Aorta (tissue), 5 donors: Measurements from ENCODE around the gene CPEB3. TPM values are rescaled to one million over a fixed set of nuclear protein-coding genes. Genes with fewer than 3 reads are reported as not detected.

ENCODE experiments used
- ATAC-seq: fragments of 200-7000 bp; cut with Tn5 transposase; one replicate; pipeline ENCODE4 v1.9.1; 2022; ENCODE audit warnings: moderate library complexity; ENCODE audit not compliant: low FRiP score
- DNase-seq, 2 donors: peaks; one replicate each; pipeline ENCODE4 v3.0.0-alpha.2; 2020
- H3K27ac ChIP-seq, 2 donors: one replicate each; pipeline ENCODE4 v1.5.1; 2013; ENCODE audit warnings: low read length in 2 of 2, mild to moderate bottlenecking in 2 of 2, moderate library complexity in 2 of 2, control low read depth in 1 of 2, inconsistent platforms in 1 of 2, low read depth in 1 of 2
- H3K27me3 ChIP-seq, 2 donors: one replicate each; pipeline ENCODE4 v1.6.1; 2013; ENCODE audit warnings: control low read depth in 1 of 2, low read length in 1 of 2, mild to moderate bottlenecking in 1 of 2, moderate library complexity in 1 of 2; ENCODE audit not compliant: insufficient read depth in 2 of 2, control insufficient read depth in 1 of 2
- H3K36me3 ChIP-seq, 2 donors: one replicate each; pipeline ENCODE4 v1.6.1; 2013; ENCODE audit warnings: control low read depth in 1 of 2, low read length in 1 of 2, mild to moderate bottlenecking in 1 of 2; ENCODE audit not compliant: insufficient read depth in 2 of 2, control insufficient read depth in 1 of 2
- H3K4me1 ChIP-seq, 2 donors: one replicate each; pipeline ENCODE4 v1.6.1; 2013; ENCODE audit warnings: low read length in 2 of 2, control low read depth in 1 of 2, mild to moderate bottlenecking in 1 of 2, moderate library complexity in 1 of 2; ENCODE audit not compliant: insufficient read depth in 2 of 2, control insufficient read depth in 1 of 2
- H3K4me3 ChIP-seq, 2 donors: one replicate each; pipeline ENCODE4 v1.5.1; 2013; ENCODE audit warnings: low read length in 2 of 2, control low read depth in 1 of 2, mild to moderate bottlenecking in 1 of 2
- H3K9me3 ChIP-seq: one replicate; pipeline ENCODE4 v1.6.1; 2013; ENCODE audit warnings: mild to moderate bottlenecking, low read length; ENCODE audit not compliant: control insufficient read depth
- WGBS, 2 donors: extraction: QIAGEN DNeasy Blood & Tissue Kit; methylation state at CpG; one replicate each; pipeline ENCODE4 v1.1.7; 2013; 5-methylcytosine and 5-hydroxymethylcytosine counted together
- intact Hi-C, 2 donors: fragments of 100-400 bp; cut with DNase I; formaldehyde crosslinking; loops; one replicate each; pipeline versions ENCODE4 v1.14.2 to v1.15.0; 2022
- polyA plus RNA-seq, 2 donors: library from polyadenylated mRNA; stranded (reverse); fragments of 200-250 nt; gene quantifications; one replicate each; pipeline ENCODE4 v1.2.3, GENCODE V29; 2013
- total RNA-seq, 2 donors: library from RNA; stranded (reverse); fragmentation: NEBNext Ultra II Directional; extraction: Animal tissue kit (Norgen Biotek cat#: 25700); gene quantifications; one replicate each; pipeline ENCODE4 v1.2.1, GENCODE V29; 2021
- donor health status: healthy with polysubstance abuse.
- donor health status: Bipolar disorder and iron deficiency.
- donor health status: DM: no; HTN: no; CAD: no.
- donor health status: DM: no; HTN: no; CAD: no.
- donor health status: DM: yes; HTN: yes; CAD: no.

Gene CPEB3
- total and polyA plus RNA-seq, 4 donors = 1.4 to 8.0 (median 4.6) TPM

GRCh38 chr10:92094960-92095359, 195.9 kb downstream of the CPEB3 start:
- Histone ChIP-seq H3K36me3 (no peaks in the 10 kb centered on the region), H3K4me1 (no peaks in the 10 kb centered on the region), H3K4me3 (no peak overlapping the region), H3K27ac (no peak overlapping the region), H3K27me3 (no peaks in the 10 kb centered on the region), H3K9me3 (no peaks in the 10 kb centered on the region)
- DNase-seq (no peak), ATAC-seq (no peak)
- intact Hi-C loops = no loop called here
- 91 to 95% methylated on average over 2 of the region's 2 CpGs for WGBS, 2 donors

DNA sequence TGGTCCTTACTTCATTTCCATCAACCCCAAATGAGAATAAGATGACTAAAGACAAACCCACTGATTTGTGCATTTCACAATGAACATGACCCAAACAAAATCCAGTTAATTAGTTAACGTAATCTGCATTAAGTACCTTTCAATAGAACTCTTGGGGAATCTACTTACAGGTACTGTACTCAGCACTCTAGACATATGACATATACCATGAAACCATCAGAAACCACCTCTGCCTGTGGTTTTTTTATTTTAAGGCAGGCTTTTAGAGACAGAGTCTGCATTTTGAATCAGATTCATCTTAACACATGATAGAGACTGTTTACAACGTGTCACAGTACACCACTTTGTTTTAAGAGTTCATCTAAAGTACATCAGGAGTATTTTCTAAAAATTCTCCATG, 198.9 kb downstream of the CPEB3 start:
- no peak for DNase-seq
- H3K9me3 ChIP-seq = no peaks in the 10 kb centered on the region
- H3K4me1 ChIP-seq = no peaks in the 10 kb centered on the region
- no peak overlapping the region for H3K4me3 ChIP-seq
- ATAC-seq = no peak
- H3K27me3 ChIP-seq = no peaks in the 10 kb centered on the region
- H3K36me3 ChIP-seq = no peaks in the 10 kb centered on the region
- WGBS, 2 donors = 69 to 72% methylated on average over 2 of the region's 2 CpGs
- intact Hi-C loops = no loop called here
- no peak overlapping the region for H3K27ac ChIP-seq

- WGBS, 2 donors = 4 to 5% methylated on average over 7 of the region's 7 CpGs
- peak; percentile 92 for ATAC-seq
- H3K27me3 ChIP-seq = no peaks in the 10 kb centered on the region
- no peaks in the 10 kb centered on the region for H3K9me3 ChIP-seq
- intact Hi-C loops = loop anchor here (1.0 to 5.0 kb wide), 4 partner anchors 203 to 347 kb away; partner anchors contain the start of genes CPEB3 (in 2 of the 2) and MARCHF5 (in 2 of the 2)
- H3K36me3 ChIP-seq = no peaks in the 10 kb centered on the region
- H3K4me1 ChIP-seq = no peaks in the 10 kb centered on the region
- DNase-seq = peak in 1 of 2 donors; percentile 66
- no peak overlapping the region for H3K4me3 ChIP-seq
- no peak overlapping the region for H3K27ac ChIP-seq
These were observed 203.0 kb downstream of the CPEB3 start for GRCh38 chr10:92087750-92088395.

DNA sequence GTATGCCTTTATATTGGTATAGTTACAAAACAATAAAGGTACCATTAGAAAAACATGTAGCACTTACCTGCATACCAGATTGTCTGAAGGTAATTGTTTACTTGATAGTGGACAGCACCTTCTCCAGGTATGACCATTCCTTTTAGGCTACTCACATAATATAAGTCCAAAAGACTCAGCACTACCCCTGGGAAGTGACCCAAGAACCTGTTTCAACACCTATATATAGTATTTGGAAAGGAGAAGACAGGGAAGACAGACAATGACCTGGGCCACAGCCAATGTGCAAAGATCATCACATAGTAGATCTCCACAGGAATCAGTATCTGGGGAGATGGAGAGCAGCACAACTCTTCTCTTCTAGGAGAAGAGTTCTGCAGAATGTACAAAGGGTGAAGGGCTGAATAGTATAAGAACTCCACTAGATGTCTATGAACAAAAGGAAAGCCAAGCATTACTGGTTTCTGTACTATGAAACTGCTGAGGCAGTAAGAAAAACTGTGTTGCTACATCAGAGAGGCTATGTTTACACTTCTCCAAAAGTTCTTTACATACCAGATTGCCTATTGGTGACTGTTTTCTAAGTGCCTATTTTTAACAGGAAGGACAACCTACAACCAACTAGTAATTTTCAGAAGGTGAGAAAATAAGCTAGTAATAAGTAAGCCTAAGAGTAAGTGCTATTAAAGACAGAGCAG, 208.1 kb downstream of the CPEB3 start:
- no peak for ATAC-seq
- H3K27me3 ChIP-seq = no peaks in the 10 kb centered on the region
- no peak overlapping the region for H3K27ac ChIP-seq
- no peak for DNase-seq
- H3K4me3 ChIP-seq = no peak overlapping the region
- no peaks in the 10 kb centered on the region for H3K9me3 ChIP-seq
- peaks cover 0 to 3% of the 10 kb centered on the region in 2 donors for H3K4me1 ChIP-seq
- intact Hi-C loops = no loop called here
- peaks cover 0 to 8% of the 10 kb centered on the region in 2 donors for H3K36me3 ChIP-seq

DNA sequence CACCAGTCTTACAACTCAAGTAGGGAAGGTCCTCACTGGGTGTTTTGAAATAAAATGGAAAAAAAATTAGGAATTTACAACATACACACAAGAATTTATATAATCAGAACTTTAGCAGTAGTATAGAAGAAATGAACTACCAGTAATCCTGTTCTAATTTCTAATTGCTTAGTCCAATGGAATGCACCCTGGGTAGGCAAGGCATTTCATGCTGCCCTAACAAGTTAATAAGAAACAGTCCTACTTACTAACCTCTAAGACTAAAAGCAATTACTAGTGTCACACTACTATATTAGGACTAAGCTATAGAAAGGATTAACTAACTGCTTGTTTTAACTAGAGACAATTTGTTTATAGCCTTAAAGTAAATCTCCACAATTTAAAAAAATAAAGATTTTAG, 209.2 kb downstream of the CPEB3 start:
- H3K27ac ChIP-seq = no peak overlapping the region
- intact Hi-C loops = no loop called here
- DNase-seq (no peak), ATAC-seq (no peak)
- no peaks in the 10 kb centered on the region for H3K9me3 ChIP-seq
- peaks cover 0 to 8% of the 10 kb centered on the region in 2 donors for H3K36me3 ChIP-seq
- H3K27me3 ChIP-seq = no peaks in the 10 kb centered on the region
- no peak overlapping the region for H3K4me3 ChIP-seq
- H3K4me1 ChIP-seq = peaks cover 0 to 3% of the 10 kb centered on the region in 2 donors

- intact Hi-C loops = no loop called here
- Histone ChIP-seq H3K27me3 (no peaks in the 10 kb centered on the region), H3K4me1 (peaks cover 0 to 3% of the 10 kb centered on the region in 2 donors), H3K36me3 (peaks cover 0 to 8% of the 10 kb centered on the region in 2 donors), H3K27ac (no peak overlapping the region), H3K9me3 (no peaks in the 10 kb centered on the region), H3K4me3 (no peak overlapping the region)
- DNase-seq = no peak
- WGBS, 2 donors = 88 to 95% methylated on average over 2 to 3 of the region's 3 CpGs
- no peak for ATAC-seq
These were observed 210.6 kb downstream of the CPEB3 start for GRCh38 chr10:92080244-92080643.

DNA sequence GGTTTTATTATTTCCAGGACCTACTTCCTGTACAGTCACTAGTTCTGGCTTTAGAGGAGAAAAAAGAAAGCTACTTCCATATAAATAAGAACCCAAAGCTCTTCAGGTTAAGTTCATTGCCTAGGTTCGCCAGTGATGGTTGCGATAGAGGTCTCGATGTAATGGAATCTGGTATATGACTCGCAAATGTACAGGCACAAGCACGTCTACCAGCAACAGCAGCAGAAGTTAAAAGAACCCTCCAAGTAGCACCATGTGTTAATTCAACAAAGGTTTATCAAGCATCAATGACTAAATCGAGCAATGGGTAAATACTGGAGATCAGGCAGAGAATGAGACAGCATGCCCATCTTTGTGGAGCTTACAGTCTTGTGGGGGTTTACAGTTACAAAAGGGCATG, 211.9 kb downstream of the CPEB3 start:
- no peak overlapping the region for H3K4me3 ChIP-seq
- H3K36me3 ChIP-seq = peaks cover 4 to 8% of the 10 kb centered on the region in 2 donors
- H3K27me3 ChIP-seq = no peaks in the 10 kb centered on the region
- DNase-seq (no peak), ATAC-seq (no peak)
- WGBS, 2 donors = 97% methylated on average over 6 of the region's 6 CpGs
- H3K27ac ChIP-seq = no peak overlapping the region
- H3K4me1 ChIP-seq = peaks cover 0 to 3% of the 10 kb centered on the region in 2 donors
- H3K9me3 ChIP-seq = no peaks in the 10 kb centered on the region
- intact Hi-C loops = no loop called here

DNA sequence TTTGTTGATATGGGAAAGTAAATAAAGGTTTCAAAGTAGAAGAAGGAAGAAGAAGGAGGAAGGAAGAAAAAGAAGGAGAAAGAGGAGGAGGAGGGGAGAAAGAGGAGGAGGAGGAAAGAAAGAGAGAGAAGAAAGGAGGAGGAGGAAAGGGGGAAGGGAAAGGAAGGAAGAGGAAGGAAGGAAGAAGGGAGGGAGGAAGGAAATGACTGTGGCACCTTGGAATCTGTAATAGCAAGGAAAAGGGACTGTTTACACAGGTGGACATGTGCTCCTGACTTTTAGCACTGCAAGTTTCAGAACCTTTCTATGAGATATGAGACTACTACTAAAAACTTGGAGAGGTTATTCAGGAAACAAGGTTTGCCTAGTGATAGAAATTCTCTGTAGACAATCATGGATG, 214.2 kb downstream of the CPEB3 start:
- Histone ChIP-seq H3K9me3 (no peaks in the 10 kb centered on the region), H3K4me1 (no peaks in the 10 kb centered on the region), H3K27ac (no peak overlapping the region), H3K27me3 (no peaks in the 10 kb centered on the region), H3K36me3 (peaks cover 4 to 8% of the 10 kb centered on the region in 2 donors), H3K4me3 (no peak overlapping the region)
- intact Hi-C loops = no loop called here
- ATAC-seq (no peak), DNase-seq (no peak)

DNA sequence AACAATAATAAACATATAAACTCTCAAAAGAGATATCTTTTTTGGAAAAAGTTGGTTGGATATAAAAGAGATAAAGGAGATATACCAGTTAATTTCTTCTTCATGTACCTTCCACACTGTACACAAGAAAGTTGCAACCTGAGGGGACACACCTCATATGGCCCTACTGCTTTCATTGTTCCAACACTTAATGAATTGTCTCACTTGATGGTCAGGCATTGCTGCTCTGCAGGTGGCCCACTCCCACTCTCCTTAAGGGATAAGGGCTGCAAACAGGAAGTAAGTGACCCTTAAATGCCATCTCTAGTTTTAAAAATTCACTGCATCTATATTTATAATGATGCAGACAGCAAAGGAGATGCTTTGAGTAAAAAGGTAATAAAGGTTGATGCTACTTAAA, 215.0 kb downstream of the CPEB3 start:
- H3K27me3 ChIP-seq = no peaks in the 10 kb centered on the region
- H3K36me3 ChIP-seq = peaks cover 4% of the 10 kb centered on the region in 2 donors
- H3K4me3 ChIP-seq = no peak overlapping the region
- DNase-seq (no peak), ATAC-seq (no peak)
- no peaks in the 10 kb centered on the region for H3K4me1 ChIP-seq
- H3K27ac ChIP-seq = no peak overlapping the region
- H3K9me3 ChIP-seq = no peaks in the 10 kb centered on the region
- intact Hi-C loops = no loop called here
